CMK (cell line): Measurements from ENCODE around the gene M1AP.

ENCODE experiments used
- DNase-seq: peaks from one replicate; pipeline ENCODE4 v3.0.0-alpha.2; 2010; ENCODE audit warnings: low read depth

The M1AP gene

DNA sequence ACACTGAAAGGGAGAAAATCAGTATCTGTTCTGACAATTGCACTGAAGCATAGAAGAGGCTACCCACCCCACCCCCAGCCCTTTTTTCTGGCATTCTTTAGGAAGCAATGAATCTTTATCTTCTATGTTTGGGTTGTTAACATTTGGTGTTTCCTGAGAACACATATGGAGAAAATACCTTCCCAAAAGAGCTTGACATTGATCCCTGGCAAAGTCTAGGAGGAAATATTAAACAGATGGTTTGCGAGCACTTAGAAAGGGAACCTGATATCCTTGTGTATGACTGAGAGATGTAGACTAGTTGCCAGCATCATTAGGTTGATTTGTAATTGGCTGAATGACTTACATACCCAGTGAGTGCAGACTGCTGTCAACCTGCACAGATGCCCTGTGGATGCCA lies 50.7 kb downstream of the M1AP start:
- DNase-seq: no peak

DNA sequence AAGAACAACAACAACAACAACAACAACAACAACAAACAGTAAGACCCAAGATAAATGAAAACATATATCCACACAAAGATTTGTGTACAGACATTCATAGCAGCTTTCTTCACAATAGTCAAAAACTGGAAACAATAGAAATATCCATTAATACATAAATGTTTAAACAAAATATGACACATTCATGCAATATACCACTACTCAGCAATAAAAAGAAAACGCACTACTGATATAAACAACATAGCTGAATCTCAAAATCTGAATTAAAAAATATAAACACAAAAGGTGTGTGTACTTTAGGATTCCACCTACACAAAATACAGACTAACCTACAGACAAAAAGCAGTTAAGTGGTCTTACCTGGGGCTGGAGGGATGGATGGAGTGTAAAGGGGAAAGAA lies 51.5 kb downstream of the M1AP start:
- DNase-seq: no peak

DNA sequence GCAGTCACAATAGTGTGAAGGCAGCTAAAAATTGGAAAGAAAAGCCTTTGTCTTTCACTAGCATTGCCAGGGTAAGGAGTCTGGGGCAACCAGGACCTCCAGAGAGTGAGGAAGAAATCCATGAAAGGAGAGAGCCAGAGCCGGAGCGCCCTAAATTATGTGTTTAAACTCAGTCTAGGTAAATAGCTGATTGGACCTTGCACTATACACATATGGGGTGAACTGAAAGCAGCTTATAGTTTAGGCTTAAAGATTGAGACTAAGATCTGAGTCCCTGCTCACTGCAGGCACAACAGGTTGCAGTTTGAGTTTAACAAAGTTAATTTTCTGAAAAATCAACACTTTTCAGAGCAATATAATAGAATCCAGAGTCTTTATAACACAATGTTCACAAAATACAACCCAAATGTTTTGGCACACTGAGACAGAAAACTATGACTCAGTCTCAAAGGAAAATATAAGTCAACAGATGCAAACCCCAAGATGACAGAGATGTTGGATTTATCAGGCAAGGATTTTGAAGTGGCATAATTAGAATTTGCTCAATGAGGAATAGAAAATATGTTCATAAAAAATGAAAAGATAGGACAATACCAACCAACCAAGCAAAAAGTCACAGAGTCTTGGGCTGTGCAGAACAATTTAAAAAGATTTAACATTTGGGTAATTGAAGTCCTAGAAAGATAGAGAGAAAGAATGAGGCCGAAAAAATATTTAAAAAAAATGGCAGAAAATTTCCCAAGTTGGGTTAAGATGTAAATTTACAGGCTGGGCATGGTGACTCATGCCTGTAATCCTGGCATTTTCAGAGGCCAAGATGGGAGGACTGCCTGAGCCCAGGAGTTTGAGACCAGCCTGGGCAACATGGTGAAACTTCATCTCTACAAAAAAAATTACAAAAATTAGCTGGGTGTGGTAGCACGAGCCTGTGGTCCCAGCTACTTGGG lies 54.0 kb downstream of the M1AP start:
- DNase-seq: no peak

DNA sequence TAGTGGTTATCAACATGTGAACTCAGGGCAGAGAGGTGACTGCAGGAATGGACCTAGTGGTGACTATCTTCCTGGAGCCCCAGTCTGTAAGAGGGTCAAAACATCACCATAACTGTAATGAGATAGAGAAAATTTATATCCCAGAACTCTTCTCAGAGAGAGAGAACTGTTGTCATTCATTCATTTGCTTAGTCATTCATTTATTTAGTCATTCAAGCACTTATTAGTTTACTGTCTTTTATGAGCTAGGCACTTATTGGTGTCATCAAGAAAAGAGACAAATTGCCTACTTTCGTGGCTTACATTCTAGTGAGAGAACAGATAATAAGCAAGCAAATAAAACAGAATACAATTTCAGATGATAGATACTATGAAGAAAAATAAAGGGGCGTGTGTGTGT lies 59.5 kb downstream of the M1AP start:
- DNase-seq: no peak

DNA sequence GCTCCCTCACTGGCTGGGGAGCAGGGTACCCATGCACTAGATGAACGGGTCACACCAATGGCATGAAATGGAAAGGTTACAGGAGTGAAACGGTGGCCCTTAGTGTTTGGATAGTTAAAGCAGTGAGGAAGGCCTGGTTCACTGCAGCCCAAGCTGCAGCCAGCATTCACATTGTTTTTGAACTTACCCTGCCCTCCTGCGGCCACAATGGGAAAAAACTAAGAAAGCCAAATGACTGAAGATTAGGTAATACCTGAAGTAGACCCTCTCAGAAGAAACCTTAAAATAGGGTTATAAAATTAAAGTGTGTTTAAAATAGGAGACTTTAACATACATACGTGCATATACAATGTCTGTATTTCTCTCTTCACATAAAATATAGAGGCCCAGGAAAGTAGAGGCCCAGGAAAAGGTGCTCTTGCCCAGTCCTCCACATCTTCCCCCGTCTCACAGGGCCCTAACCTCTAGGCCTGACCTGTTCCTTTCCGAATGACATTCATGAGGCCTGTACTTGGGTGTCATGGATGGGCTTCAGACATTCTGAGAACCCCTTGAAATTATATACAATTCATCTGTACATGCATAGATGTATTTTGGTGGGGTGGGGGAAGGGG lies 60.4 kb downstream of the M1AP start:
- DNase-seq: no peak

DNA sequence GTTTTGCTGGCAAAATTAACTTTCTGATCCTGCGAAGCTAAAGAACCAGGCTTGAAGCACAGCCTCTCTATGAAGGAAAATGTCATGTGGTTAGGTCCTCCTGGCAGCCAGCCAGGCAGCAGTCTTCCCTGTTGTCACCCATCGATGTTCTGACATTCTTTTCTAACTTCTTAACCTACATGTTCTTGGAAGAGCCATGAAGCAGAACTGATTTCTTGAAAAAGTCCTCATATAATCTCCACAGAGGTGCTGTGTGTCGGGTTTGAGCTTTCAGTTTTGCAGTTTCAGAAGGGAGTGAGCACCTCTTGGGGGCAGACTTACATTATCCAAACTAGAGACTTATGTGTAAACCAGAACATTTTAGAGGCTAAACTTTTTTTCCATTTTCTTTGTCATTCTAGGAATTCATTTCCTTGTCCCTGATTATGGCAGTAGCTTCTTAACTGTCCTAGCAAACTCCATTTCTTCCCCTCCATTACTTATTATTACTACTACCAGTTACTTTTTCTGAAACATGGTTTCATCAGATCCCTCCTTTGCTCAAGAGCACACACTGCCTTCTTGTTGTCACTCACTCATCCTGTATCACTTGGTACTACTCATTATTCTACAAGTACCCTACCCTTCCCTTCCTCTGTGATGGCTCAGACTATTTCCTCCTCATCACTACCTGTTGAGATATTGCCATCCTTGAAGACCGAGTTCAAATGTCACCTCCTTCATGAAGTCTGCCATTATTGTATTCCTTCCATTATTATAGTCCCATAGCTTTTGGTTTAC lies 62.5 kb downstream of the M1AP start:
- DNase-seq: no peak

DNA sequence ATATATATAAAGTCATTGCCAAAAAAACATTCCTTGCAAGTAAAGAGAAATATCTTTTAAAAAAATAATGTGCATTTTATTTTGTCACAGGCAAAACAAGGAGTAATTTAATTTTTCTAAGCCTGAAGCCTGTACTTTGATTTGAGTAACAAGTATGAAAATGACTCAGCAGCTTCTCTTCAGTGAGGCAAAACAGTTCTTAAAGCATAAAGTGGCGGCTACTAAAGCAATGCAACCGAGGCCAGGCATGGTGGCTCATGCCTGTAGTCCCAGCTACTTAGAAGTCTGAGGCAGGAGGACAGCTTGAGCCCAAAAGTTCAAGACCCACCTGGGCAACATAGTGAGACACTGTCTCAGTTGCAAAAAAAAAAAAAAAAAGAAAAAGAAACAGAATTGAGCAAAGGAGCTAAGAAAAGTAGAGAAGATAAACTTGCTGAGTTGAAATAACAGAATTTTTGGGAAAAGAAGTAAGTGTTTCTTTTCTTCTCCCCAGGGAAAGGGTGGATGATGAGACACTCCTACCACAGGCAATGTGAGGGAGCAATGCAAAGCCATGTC lies 64.0 kb downstream of the M1AP start:
- DNase-seq: no peak

DNA sequence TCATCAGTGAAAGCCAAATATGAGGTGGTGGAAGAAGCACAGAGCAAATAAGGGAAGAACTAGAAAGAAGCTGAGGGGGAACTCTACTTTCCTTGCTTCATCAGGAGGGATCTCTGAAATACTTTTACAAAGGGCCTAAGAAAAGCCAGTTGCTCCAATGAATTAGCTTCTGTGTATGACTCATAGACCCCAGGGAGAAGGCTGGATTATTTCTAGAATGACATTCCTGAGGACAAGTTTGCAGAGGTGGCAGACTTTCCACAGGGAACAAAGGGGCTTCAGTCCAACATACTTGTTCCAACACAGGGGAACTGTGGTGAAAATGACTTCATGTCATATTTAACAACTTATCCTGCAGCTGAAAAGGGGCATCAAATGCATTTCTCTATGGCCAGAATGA lies 64.6 kb downstream of the M1AP start:
- DNase-seq: no peak

DNA sequence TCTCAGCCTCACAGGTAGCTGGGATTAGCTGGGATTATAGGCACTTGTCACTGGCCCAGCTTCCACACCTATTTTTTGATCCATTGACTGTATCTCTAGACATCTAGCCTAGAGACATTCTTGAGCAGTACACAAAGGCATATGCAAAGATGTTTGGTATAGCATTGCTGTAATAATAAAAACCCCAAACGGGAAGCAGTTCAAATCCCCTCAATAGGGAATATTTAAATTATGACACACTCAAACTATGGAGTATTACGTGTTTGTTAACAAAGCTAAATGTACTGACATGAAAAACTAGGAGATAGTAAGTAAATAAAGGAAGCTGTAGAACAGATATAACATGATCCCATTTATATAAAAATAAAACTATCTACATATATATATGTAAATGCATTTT lies 65.9 kb downstream of the M1AP start:
- DNase-seq: no peak

DNA sequence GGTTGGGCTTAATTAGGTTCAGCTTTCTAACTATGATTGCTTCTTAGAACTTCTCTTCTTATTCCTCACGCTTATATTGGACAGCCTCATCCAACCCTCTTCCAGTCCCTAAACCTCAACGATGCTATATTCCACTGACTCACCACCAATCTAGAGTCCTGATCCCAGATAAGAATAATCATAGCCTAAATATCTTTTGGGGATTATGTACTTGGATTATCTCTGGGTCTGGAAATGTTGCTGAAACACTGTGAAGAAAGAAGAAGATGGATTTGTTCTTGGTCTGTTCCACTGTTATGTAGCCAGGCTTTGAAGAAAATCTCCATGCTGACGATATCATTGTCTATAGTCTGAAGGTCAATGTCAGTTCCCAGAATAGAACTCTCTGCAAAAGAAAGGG lies 66.7 kb downstream of the M1AP start:
- no peak for DNase-seq

DNA sequence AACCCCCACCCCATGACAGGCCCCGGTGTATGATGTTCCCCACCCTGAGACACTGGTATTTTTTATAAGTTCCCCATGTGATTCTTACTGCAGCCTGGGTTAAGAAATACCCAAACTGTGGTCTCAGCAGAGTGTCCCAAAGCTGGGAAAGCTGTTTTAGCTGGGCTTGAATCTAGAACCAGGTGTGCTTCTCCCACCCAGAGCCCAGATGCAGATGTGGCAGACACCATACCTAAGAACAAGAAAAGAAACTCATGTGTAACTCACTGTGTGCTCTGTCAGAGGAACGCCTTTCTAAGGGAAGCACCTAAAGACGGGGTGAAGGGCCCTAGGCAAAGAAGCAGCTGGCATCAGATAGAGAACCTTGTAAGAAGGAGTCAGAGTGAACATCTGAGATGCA lies 69.7 kb downstream of the M1AP start:
- no peak for DNase-seq

DNA sequence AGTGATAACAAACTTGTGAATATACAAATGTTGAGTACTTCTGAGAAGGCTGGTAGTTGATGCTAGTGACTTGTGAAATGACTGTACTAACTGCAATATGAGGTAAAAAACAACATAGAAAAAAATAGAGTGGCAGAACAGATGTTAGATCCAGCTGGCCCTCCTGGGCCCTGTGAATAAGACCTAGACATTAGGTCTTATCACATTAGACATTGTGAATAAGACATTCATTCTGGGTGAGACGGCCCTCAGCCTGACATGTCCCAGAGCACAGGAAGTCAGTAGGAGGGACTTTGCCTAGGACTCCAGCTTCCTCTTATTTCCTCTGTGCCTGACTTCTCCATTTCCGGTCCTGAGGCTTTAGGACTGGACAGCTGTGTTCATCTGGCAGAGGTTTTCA lies 70.7 kb downstream of the M1AP start:
- no peak for DNase-seq

DNA sequence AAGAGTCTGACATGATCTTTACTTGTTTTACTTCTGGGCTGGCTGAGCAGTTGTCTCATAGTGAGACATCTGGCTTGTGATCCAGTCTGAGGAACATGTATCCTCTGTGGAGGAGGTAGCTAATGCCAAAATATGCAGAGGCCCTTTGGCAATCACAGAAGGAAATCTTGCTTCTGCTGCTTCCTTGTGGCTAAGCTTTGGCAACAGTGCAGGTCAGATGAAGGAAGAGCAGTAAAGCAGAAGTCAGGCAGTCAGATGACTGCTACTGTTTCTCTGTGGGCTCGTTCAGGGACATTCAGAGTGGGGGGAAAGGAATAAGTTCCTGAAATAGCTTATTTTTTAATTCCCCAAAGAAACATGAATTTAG lies 71.3 kb downstream of the M1AP start:
- DNase-seq: no peak

DNA sequence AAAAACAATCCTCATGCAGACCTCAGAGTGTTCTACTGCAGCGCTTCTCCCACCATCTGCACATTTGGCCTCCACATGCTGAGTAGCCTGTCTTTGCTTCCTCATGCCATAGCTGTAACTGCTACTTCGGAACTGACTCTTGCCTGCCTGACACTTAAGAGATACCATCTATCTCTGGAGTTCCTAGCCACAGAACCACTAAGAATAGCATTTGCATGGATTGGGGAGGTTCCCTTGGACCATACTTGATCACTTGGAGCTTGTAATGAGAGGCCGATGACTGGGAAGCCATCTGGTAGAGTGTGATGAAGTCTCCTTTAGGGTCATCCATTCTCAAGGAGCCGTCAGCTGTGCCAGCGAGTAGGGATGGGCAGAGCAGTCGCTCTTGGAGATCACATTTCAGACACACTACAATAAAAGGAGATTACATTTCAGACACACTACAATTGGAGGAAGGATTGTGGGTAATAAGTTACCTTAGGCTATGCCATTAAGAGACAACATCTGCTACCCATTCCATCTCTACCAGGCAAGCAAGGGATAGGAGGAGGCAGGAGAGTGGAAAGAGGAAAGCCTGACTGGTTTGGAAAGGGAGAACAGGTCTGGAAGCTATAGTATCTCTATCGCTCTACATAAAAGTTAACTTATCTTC lies 71.8 kb downstream of the M1AP start:
- peak; percentile 84 for DNase-seq

DNA sequence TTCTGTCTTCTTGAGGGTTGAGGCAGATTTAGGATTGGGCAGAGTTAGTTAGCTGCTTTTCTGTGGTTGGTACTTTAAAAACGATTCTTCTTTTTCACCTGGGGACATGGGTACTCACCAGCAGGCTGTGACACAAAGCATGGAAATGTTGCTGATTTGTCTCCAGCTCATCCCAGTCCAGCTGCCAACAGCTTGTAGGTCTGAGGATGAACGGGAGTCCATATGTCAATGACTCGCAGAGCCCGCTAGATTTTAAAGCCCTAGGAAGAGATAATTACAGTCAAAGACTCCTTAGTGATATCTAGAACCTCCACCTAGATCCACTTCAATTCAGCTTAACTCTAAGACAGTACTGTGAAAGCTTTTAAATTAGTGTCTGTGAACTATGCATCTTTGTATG lies 72.8 kb downstream of the M1AP start:
- DNase-seq: no peak

DNA sequence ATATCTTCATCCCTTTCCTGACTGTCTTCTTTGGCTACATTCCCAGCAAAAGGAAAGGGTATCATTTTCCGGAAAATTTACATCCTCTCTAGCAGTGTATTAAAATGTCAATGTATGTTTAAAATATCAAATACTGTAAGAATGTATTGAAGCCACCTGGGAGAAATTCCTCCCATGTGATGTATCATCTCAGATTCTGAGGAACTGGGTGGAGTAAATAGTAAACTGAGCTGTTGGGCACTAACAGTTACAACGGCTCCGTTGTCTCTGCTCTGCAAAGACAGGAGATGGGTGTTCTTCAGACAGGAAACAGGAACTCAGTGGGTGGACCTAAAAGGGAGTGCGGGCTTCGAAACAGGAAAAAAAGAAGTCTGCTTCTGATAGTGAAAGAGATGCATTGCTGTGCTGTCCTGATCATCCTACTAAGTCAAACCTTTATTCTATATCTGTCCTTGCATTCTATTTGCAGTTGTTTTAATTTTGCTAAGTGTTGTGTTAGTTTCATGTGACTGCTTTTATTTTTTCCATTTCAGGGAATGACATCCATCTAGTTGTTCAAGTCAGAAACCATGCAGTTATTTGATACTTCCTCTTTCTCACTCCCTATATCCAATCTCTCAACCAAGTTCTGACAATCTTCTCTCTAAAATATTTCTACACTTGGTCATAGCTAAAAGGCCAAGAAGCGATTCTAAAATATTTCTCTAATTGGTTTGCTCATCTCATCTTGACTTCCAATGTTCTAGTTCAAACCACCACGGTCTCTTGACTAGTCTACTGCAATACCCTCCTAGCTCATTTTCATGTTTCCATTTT lies 74.2 kb downstream of the M1AP start:
- no peak for DNase-seq

DNA sequence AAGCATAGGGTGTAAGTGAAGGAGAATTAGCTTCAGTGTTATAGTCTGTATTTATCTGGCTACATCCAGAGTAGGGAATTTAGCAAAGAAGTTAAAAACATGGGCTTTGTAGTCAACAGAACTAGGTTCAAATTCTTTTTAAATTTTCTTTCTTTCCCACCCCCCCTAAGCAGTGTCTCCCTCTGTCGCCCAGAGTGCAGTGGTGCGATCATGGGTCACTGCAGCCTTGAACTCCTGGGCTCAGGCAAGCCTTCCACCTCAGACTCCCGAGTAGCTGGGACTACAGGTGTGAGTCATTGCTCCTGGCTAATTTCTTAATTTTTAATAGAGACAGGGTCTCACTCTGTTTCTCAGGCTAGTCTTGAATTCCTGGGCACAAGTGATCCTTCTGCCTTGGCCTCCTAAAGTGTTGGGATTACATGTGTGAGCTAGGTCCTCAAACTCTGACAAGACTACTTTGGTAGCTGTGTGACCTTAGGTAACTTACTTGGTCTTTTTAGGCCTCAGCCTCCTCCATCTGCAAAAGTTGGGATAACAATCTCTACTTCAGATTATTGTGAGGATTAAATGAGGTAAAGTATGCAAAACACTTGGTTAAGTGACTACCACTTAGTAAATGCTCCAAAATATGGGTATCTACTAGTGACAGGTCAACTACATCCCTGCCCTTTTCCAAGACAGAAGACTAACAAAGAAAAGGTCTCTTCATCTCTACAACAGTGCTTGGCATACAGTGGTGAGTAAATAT lies 75.8 kb downstream of the M1AP start:
- no peak for DNase-seq

DNA sequence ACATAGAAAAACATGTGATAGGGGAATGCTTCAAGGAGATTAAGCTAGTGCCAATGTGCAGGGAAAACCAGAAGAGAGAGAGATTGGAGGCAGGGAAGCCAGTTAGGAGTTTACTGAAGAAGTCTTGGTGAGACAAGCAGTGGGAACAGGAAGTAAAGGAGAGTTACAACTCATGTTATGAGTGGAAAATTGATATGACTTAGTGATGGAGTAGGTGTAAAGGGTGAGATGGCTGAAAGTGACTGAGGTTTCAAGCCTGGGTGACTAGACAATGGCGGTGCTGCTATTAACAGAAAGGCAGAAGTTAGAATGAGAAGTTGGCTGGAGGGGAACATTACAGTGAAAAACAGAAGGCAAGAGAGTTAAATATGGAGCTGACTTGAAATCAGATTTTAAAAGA lies 77.1 kb downstream of the M1AP start:
- no peak for DNase-seq

DNA sequence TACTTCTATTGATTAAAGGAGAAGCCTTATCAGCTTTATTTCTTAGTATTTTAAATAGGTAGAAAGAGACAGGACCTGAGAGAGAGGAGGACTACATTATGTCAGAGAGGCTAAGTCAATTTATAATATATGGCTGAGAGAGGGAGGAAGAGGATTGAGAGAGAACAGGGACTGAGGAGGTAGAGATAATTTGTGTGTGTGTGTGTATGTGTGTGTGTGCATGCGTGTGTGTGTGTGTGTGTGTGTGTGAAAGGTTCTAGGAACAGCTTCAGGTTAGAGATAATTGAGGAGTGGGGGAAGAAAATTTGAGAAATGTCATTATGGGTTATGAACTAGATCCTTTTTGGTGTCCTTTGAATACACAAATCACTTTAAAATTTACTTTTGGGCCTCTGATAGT lies 78.4 kb downstream of the M1AP start:
- no peak for DNase-seq

DNA sequence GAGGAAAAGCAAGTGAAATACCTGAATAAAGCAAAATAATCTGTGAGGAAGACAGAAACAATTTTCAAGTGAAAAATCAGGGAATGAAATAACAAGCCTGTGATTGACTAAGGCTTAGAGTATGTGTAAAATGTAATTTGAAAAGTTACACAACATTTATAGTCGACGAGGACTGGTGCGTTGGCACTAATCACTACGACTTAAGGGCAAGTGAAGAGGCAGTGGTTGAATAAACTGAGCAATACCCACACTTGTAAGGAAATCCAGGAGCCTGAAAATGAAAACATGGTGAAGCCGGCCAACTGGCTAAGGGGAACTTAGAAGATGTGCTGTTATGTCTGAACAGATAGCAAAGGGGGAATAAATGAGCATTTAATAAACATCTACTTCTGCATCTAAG lies 80.2 kb downstream of the M1AP start:
- no peak for DNase-seq

DNA sequence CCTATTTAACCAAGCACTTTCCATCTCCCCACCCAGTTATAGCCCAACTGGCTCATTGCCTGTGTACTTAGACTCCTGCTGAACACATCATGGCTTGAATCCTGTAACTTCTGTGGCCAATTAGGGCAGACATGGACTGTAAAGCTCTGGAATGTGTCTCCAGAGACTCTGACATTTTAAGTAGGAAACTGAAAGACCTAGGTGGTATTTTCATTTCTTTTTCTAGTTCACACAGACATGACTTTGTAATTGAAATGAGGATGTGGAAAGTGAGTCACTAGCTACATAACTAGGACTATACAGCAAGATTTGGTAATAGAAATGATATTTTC lies 81.4 kb downstream of the M1AP start:
- no peak for DNase-seq
